Endothelial cell of umbilical vein (primary cell): ENCODE data around the gene GPSM1.

Experiments
- CTCF ChIP-seq, 2 donors: IDR thresholded peaks; 1 replicate in 1 of 2; 2 replicates in 1 of 2; pipeline ENCODE4 v1.5.1; 2011; ENCODE audit warnings: low read length in 2 of 2, mild to moderate bottlenecking in 2 of 2, moderate library complexity in 2 of 2, control low read depth in 1 of 2, inconsistent platforms in 1 of 2, low read depth in 1 of 2; ENCODE audit not compliant: insufficient read depth in 1 of 2; ENCODE audit errors: extremely low read depth in 1 of 2
- EZH2 ChIP-seq: IDR thresholded peaks from 2 replicates; pipeline ENCODE4 v1.6.1; 2012; ENCODE audit warnings: borderline replicate concordance, low read depth, mild to moderate bottlenecking, moderate library complexity, low read length, inconsistent platforms; ENCODE audit not compliant: severe bottlenecking
- MYC ChIP-seq: IDR thresholded peaks from one replicate; pipeline ENCODE4 v1.6.1; 2011; ENCODE audit warnings: mild to moderate bottlenecking, low read depth, low read length
- POLR2A ChIP-seq: IDR thresholded peaks from 2 replicates; pipeline ENCODE4 v1.6.1; 2012; ENCODE audit warnings: low read depth, mild to moderate bottlenecking, control low read depth, low read length
- POLR2AphosphoS5 ChIP-seq: IDR thresholded peaks from 2 replicates; pipeline ENCODE4 v1.6.1; 2012; ENCODE audit warnings: low read depth, mild to moderate bottlenecking, control low read depth, low read length, moderate library complexity; ENCODE audit not compliant: insufficient read depth

DNA sequence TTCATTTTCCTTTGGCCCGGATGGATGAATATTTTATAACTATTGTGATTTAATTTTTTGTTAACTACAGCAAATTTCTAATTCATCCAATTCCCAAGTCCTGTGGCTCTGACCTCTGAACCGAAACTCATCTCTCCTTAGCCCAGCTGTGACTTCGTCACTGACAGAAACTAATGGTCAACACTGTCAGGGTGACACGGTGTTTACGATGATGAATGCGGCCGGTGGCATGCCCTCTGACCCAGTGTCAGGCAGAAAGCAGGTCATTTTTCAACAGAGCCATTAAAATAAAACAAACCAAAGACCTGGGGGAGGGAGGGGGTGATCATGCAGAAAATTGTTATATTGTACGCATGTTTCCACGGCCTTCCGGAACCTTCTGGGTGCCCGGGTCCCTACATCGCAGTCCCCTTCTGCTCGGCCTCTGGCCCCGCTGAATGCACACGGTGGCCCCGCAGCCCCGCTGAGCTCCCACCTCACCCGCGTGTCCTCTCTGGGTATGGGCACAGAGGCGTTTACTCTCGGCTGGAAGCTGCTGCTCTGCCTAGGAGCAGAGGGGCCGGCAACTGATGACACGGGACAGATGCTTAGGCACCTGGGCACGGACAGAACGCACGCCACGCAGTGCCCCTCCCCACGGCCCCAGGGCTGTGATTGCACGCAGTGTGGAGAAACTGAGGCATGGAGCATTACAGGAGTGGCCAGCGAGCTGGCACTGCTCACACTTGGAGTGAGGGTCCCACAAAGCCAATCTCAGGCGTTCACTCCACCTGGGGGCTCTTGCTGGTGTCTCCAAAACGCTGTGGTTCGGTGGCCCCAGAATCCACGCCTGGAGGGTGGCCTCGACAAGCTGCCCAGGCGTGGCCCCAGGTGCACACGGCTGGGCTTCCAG, 31.6 kb upstream of the GPSM1 start:
- no peak for TF ChIP-seq CTCF (IDR thresholded peaks at IDR 0.05; ENCODE audit: extremely low read depth in 1 of 2, insufficient read depth in 1 of 2, low read depth in 1 of 2, low read length in 2 of 2)
- no peak for TF ChIP-seq POLR2A
- TF ChIP-seq POLR2AphosphoS5 = no peak
- no peak for TF ChIP-seq MYC
- no peak for TF ChIP-seq EZH2
